ENCODE results near the gene ZNF141.

ZNF141 gene

GRCh38 chr4:304969-305680 lies 32.5 kb upstream of the ZNF141 start, which contains the start of gene ZNF732:
TSS of gene ZNF732 (minus strand) at chr4:305474. CDS start at chr4:305310, 164 bp downstream.
- Histone ChIP-seq H3K36me3 (ENCODE audit: control insufficient read depth, insufficient read depth, low read length) (no peaks in the 10 kb centered on the region), H2AFZ (peak within 1 kb of the TSS; percentile 56), H3K4me1 (no peaks in the 10 kb centered on the region), H3K4me3 (ENCODE audit: low read depth, low read length) (peak within 1 kb of the TSS; percentile 78), H3K79me2 (no peaks in the 10 kb centered on the region), H3K27ac (no peak within 1 kb of the TSS), H3K9me3 (ENCODE audit: control insufficient read depth, low read length) (no peaks in the 10 kb centered on the region), H3K27me3 (ENCODE audit: control insufficient read depth, insufficient read depth, low read length) (no peaks in the 10 kb centered on the region), H3K9ac (no peak within 1 kb of the TSS), H3K4me2 (ENCODE audit: low read length) (peak within 1 kb of the TSS; percentile 94)
- TF ChIP-seq, protein P1, sequence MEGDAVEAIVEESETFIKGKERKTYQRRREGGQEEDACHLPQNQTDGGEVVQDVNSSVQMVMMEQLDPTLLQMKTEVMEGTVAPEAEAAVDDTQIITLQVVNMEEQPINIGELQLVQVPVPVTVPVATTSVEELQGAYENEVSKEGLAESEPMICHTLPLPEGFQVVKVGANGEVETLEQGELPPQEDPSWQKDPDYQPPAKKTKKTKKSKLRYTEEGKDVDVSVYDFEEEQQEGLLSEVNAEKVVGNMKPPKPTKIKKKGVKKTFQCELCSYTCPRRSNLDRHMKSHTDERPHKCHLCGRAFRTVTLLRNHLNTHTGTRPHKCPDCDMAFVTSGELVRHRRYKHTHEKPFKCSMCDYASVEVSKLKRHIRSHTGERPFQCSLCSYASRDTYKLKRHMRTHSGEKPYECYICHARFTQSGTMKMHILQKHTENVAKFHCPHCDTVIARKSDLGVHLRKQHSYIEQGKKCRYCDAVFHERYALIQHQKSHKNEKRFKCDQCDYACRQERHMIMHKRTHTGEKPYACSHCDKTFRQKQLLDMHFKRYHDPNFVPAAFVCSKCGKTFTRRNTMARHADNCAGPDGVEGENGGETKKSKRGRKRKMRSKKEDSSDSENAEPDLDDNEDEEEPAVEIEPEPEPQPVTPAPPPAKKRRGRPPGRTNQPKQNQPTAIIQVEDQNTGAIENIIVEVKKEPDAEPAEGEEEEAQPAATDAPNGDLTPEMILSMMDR (IDR thresholded peaks at IDR 0.05), result no peak

- Histone ChIP-seq H3K27ac (no peak overlapping the region), H3K79me2 (no peaks in the 10 kb centered on the region), H3K9ac (no peak overlapping the region), H2AFZ (no peak overlapping the region), H3K36me3 (ENCODE audit: control insufficient read depth, insufficient read depth, low read length) (no peaks in the 10 kb centered on the region), H3K4me3 (ENCODE audit: low read depth, low read length) (no peak overlapping the region), H3K9me3 (ENCODE audit: control insufficient read depth, low read length) (no peaks in the 10 kb centered on the region), H3K27me3 (ENCODE audit: control insufficient read depth, insufficient read depth, low read length) (no peaks in the 10 kb centered on the region), H3K4me1 (no peaks in the 10 kb centered on the region), H3K4me2 (ENCODE audit: low read length) (no peak overlapping the region)
- TF ChIP-seq, protein P1 (IDR thresholded peaks at IDR 0.05), result no peak
These were observed 31.1 kb upstream of the ZNF141 start for GRCh38 chr4:306551-306961.

- no peak overlapping the region for H3K27ac ChIP-seq
- H3K4me1 ChIP-seq, result no peaks in the 10 kb centered on the region
- H3K27me3 ChIP-seq (ENCODE audit: control insufficient read depth, insufficient read depth, low read length), result no peaks in the 10 kb centered on the region
- no peak overlapping the region for H2AFZ ChIP-seq
- no peak overlapping the region for H3K4me2 ChIP-seq (ENCODE audit: low read length)
- H3K9me3 ChIP-seq (ENCODE audit: control insufficient read depth, low read length), result no peaks in the 10 kb centered on the region
- TF ChIP-seq, protein P1 (IDR thresholded peaks at IDR 0.05), result no peak
- no peaks in the 10 kb centered on the region for H3K36me3 ChIP-seq (ENCODE audit: control insufficient read depth, insufficient read depth, low read length)
- H3K9ac ChIP-seq, result no peak overlapping the region
- H3K79me2 ChIP-seq, result no peaks in the 10 kb centered on the region
- H3K4me3 ChIP-seq (ENCODE audit: low read depth, low read length), result no peak overlapping the region
These were observed 27.8 kb upstream of the ZNF141 start for GRCh38 chr4:309807-310206.

- H3K9ac ChIP-seq, result no peak overlapping the region
- TF ChIP-seq, protein P1 (IDR thresholded peaks at IDR 0.05), result no peak
- no peaks in the 10 kb centered on the region for H3K27me3 ChIP-seq (ENCODE audit: control insufficient read depth, insufficient read depth, low read length)
- no peaks in the 10 kb centered on the region for H3K4me1 ChIP-seq
- no peak overlapping the region for H2AFZ ChIP-seq
- H3K9me3 ChIP-seq (ENCODE audit: control insufficient read depth, low read length), result no peaks in the 10 kb centered on the region
- no peaks in the 10 kb centered on the region for H3K36me3 ChIP-seq (ENCODE audit: control insufficient read depth, insufficient read depth, low read length)
- H3K4me3 ChIP-seq (ENCODE audit: low read depth, low read length), result no peak overlapping the region
- H3K79me2 ChIP-seq, result no peaks in the 10 kb centered on the region
- no peak overlapping the region for H3K4me2 ChIP-seq (ENCODE audit: low read length)
- no peak overlapping the region for H3K27ac ChIP-seq
These were observed 23.2 kb upstream of the ZNF141 start for GRCh38 chr4:314296-314903.

Measured in parathyroid adenoma (tissue), 2 donors.